Measurements from ENCODE around the gene RAB10. TPM values are rescaled to one million over a fixed set of nuclear protein-coding genes. Genes with fewer than 3 reads are reported as not detected.
"Not testable (repeated sequence)": the region's sequence is repeated elsewhere in the genome, so short reads cannot be mapped to it uniquely, and the experiment has no call there.

RAB10 gene
- total and polyA plus RNA-seq, 3 donors from 2014 or later = 74.8 to 112 (median 96.8) TPM

DNA sequence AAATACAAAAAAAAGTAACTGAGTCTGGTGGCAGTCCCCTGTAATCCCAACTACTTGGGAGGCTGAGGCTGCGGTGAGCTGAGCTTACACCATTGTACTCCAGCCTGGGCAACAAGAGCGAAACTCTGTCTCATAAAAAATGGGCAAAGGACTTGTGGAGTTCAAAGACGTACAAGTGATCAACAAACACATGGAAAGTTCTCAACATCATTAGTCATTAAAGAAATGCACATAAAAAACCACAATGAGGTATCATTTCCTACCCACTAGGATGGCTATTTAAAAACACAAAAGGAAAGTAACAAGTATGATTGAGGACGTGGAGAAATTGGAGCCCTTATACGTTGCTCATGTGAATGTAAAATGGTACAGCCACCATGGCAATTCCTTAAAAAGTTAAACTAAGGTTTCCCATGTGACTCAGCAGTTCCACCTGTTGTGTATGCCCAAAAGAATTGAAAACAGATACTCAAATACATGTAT, 52.3 kb downstream of the RAB10 start:
- Histone ChIP-seq H3K4me3 (no peak overlapping the region), H3K27me3 (no peaks in the 10 kb centered on the region), H3K9me3 (no peaks in the 10 kb centered on the region), H3K4me1 (no peaks in the 10 kb centered on the region), H3K27ac (no peak overlapping the region), H3K36me3 (ENCODE audit: low read depth, missing control alignments) (no peaks in the 10 kb centered on the region)
- 86 to 88% methylated on average over 5 of the region's 5 CpGs for WGBS, 2 donors
- TF ChIP-seq, protein P1, sequence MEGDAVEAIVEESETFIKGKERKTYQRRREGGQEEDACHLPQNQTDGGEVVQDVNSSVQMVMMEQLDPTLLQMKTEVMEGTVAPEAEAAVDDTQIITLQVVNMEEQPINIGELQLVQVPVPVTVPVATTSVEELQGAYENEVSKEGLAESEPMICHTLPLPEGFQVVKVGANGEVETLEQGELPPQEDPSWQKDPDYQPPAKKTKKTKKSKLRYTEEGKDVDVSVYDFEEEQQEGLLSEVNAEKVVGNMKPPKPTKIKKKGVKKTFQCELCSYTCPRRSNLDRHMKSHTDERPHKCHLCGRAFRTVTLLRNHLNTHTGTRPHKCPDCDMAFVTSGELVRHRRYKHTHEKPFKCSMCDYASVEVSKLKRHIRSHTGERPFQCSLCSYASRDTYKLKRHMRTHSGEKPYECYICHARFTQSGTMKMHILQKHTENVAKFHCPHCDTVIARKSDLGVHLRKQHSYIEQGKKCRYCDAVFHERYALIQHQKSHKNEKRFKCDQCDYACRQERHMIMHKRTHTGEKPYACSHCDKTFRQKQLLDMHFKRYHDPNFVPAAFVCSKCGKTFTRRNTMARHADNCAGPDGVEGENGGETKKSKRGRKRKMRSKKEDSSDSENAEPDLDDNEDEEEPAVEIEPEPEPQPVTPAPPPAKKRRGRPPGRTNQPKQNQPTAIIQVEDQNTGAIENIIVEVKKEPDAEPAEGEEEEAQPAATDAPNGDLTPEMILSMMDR (IDR thresholded peaks at IDR 0.05) = no peak
- intact Hi-C loops (cut with DNase I; ENCODE audit: low total_unique reads) = no loop called here
- DNase-seq = no peak

DNA sequence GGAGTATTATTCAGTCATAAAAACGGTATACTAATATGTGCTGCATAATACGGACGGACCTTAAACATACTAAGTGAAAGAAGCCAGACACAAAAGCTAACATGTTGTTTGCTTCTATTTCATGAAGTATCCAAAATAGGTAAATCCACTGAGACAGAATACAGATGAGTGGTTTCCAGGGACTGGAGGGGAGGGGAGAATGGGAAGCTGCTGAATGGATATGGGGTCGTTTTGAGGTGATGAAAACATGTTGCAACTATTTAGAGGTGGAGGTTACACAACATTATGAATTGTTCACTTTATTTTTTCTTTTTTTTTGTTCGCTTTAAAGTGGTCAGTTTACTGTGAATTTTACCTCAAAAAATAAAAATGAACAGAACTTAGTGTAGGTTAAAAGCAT, 52.9 kb downstream of the RAB10 start:
- intact Hi-C loops (cut with DNase I; ENCODE audit: low total_unique reads) = no loop called here
- TF ChIP-seq, protein P1 (IDR thresholded peaks at IDR 0.05) = no peak
- TF ChIP-seq POLR2A (IDR thresholded peaks at IDR 0.05) = no peak
- no peaks in the 10 kb centered on the region for H3K4me1 ChIP-seq

DNA sequence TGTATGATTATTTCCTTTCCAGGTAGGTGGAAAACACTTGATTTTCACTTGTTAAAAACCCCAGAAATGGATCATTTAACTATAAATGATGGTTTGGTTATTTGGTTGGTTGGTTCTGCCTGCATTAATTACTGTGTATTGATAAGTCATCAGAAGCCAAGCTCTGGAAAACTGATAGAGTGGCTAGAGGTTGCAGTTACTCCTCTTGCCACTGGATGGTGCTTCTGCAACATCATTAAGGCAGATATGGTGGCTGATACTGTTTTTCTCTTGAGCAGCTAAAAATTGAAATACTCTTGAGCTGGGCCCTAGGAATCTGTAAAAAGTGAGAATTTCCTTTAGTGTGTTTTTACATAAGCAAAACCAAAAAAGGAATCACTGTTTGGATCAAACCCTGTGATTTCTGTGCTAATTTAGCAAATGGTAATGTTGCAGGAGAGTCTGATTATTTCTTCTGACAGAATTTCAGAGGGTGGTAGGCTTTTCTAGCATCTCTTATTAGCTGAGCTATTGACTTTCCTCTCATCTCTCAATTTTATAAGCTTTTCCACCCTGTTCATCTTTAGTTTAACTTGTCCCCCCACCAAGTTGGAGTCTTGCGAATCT, 54.3 kb downstream of the RAB10 start:
- no peaks in the 10 kb centered on the region for H3K36me3 ChIP-seq (ENCODE audit: low read depth, missing control alignments)
- no peaks in the 10 kb centered on the region for H3K27me3 ChIP-seq
- H3K4me3 ChIP-seq = no peak overlapping the region
- WGBS, 2 donors = 96 to 100% methylated on average over 1 of the region's 1 CpG
- TF ChIP-seq, protein P1 (IDR thresholded peaks at IDR 0.05) = peak; percentile 32 to 58 (median 47)
- no peak for TF ChIP-seq POLR2A (IDR thresholded peaks at IDR 0.05)
- no peaks in the 10 kb centered on the region for H3K4me1 ChIP-seq
- no peak overlapping the region for H3K27ac ChIP-seq
- no peaks in the 10 kb centered on the region for H3K9me3 ChIP-seq
- DNase-seq = no peak
- intact Hi-C loops (cut with DNase I; ENCODE audit: low total_unique reads) = no loop called here

More for the DNA sequence above, 52.9 kb downstream of the RAB10 start:
- DNase-seq = no peak
- Histone ChIP-seq H3K9me3 (no peaks in the 10 kb centered on the region), H3K36me3 (ENCODE audit: low read depth, missing control alignments) (no peaks in the 10 kb centered on the region), H3K4me3 (no peak overlapping the region), H3K27me3 (no peaks in the 10 kb centered on the region), H3K27ac (no peak overlapping the region)
- 84 to 86% methylated on average over 5 of the region's 5 CpGs for WGBS, 2 donors

DNA sequence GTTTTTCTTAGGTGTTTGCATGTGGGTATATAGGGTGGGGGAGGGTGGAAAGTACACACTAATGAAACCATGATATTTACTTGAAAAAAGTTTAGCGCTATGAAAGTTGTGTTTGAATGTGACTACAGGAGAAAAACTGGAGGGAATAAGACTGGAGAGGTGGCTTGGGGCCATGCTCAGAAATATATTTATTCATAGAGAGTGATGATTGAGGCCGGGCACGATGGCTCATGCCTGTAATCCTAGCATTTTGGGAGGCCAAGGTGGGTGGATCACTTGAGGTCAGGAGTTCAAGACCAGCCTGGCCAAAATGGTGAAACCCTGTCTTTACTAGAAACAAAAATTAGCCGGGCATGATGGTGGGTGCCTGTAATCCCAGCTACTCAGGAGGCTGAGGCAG, 55.0 kb downstream of the RAB10 start:
- H3K27me3 ChIP-seq; H3K4me3 ChIP-seq; DNase-seq; H3K4me1 ChIP-seq; H3K27ac ChIP-seq; intact Hi-C loops (cut with DNase I; ENCODE audit: low total_unique reads); H3K9me3 ChIP-seq; H3K36me3 ChIP-seq (ENCODE audit: low read depth, missing control alignments): not testable (repeated sequence)
- 95 to 98% methylated on average over 4 of the region's 4 CpGs for WGBS, 2 donors

DNA sequence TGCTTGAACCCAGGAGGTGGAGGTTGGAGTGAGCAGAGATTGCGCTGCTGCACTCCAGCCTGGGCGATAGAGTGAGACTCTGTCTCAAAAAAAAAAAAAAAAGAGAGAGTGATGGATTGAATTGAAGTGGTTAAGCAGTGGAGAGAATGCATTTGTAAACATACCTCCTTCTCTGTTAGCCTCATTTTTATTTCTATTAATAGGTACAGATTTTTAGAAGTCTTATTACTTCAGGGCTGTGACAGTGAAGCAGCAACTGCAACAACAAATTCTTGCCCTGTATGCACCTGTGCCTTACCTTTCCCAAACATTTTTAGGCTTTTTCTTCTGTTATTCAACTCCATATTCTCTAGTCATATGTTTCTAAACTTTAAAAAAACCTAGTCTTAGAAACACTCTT, 55.5 kb downstream of the RAB10 start:
- H3K27ac ChIP-seq = no peak overlapping the region

More for the DNA sequence above, 55.5 kb downstream of the RAB10 start:
- Histone ChIP-seq H3K9me3 (no peaks in the 10 kb centered on the region), H3K4me3 (no peak overlapping the region), H3K4me1 (no peaks in the 10 kb centered on the region), H3K27me3 (no peaks in the 10 kb centered on the region), H3K36me3 (ENCODE audit: low read depth, missing control alignments) (no peaks in the 10 kb centered on the region)
- no peak for DNase-seq
- TF ChIP-seq, protein P1 (IDR thresholded peaks at IDR 0.05) = no peak
- TF ChIP-seq POLR2A (IDR thresholded peaks at IDR 0.05) = no peak
- intact Hi-C loops (cut with DNase I; ENCODE audit: low total_unique reads) = no loop called here
- 96 to 98% methylated on average over 2 of the region's 2 CpGs for WGBS, 2 donors
